Activated T-helper 1 cell treated with Interleukin-2 at 50 U/mL for 16 hours (primary cell): ENCODE measurements around the gene SLC25A29.

Source experiments
- DNase-seq: peaks from one replicate; pipeline ENCODE4 v3.0.0-alpha.2; 2020; ENCODE audit warnings: low read depth

SLC25A29 gene

GRCh38 chr14:100281286-100282082, 24.8 kb downstream of the SLC25A29 start:
- DNase-seq, result no peak

GRCh38 chr14:100279563-100279962, 26.7 kb downstream of the SLC25A29 start:
- DNase-seq, result no peak

- no peak for DNase-seq
Measured at GRCh38 chr14:100279133-100279532, 27.1 kb downstream of the SLC25A29 start.

GRCh38 chr14:100278702-100279101, 27.5 kb downstream of the SLC25A29 start:
- DNase-seq, result no peak

- DNase-seq, result no peak
Measured at GRCh38 chr14:100275214-100275613, 31.0 kb downstream of the SLC25A29 start.

- no peak for DNase-seq
Measured at GRCh38 chr14:100274250-100274649, 32.0 kb downstream of the SLC25A29 start.

GRCh38 chr14:100271247-100271939, 34.9 kb downstream of the SLC25A29 start:
- DNase-seq, result no peak

- no peak for DNase-seq
Measured at GRCh38 chr14:100268591-100269207, 37.5 kb downstream of the SLC25A29 start.

- DNase-seq, result no peak
Measured at GRCh38 chr14:100267990-100268389, 38.3 kb downstream of the SLC25A29 start.

GRCh38 chr14:100263141-100263540, 43.1 kb downstream of the SLC25A29 start:
- no peak for DNase-seq

- DNase-seq, result no peak
Measured at GRCh38 chr14:100262545-100262944, 43.7 kb downstream of the SLC25A29 start.

- DNase-seq, result no peak
Measured at GRCh38 chr14:100261621-100262020, 44.6 kb downstream of the SLC25A29 start.

- no peak for DNase-seq
Measured at GRCh38 chr14:100256339-100256895, 49.8 kb downstream of the SLC25A29 start.

GRCh38 chr14:100252684-100253083, 53.6 kb downstream of the SLC25A29 start:
- DNase-seq, result no peak

- DNase-seq, result no peak
Measured at GRCh38 chr14:100250732-100251465, 55.3 kb downstream of the SLC25A29 start.

GRCh38 chr14:100246809-100247428, 59.3 kb downstream of the SLC25A29 start:
- no peak for DNase-seq

GRCh38 chr14:100243020-100243419, 63.2 kb downstream of the SLC25A29 start:
- DNase-seq, result no peak

- DNase-seq, result no peak
Measured at GRCh38 chr14:100241279-100241678, 65.0 kb downstream of the SLC25A29 start.
